Superior temporal gyrus (tissue), 1 donor: ENCODE measurements around the gene SHLD2.
A peak's percentile ranks its signal among the peaks of the same experiment; 100 is the strongest.
"Not testable (repeated sequence)": the region's sequence is repeated elsewhere in the genome, so short reads cannot be mapped to it uniquely, and the experiment has no call there.

Experiments used
- DNase-seq: peaks from one replicate; pipeline ENCODE4 v3.0.0-alpha.2; 2016; ENCODE audit errors: extremely low spot score

SHLD2 gene

GRCh38 chr10:87142230-87143108, 47.5 kb downstream of the SHLD2 start:
- DNase-seq = not testable (repeated sequence)

- not testable (repeated sequence) for DNase-seq
Observed at GRCh38 chr10:87143109-87143418, 48.1 kb downstream of the SHLD2 start.

DNA sequence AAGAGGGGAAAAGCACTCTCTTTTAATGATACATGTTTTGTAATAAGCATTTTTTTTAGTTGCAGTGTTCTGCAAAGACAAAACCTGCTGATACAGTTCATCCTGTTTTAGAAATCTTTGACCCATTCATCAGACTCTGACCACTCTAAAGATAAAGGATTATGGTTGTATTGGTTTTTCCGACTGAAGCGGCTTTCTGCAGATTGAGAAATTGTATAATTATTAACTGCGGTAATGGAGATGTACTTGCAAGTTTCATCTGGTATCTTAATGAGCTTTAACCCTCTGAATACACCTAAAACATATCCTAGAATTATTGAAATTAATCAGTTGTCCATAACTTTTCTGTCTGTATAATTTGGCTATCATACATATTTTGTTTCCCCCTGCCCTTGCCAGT, 50.6 kb downstream of the SHLD2 start:
- DNase-seq = not testable (repeated sequence)

GRCh38 chr10:87149020-87149609, 54.1 kb downstream of the SHLD2 start:
- not testable (repeated sequence) for DNase-seq

GRCh38 chr10:87151516-87151915, 56.5 kb downstream of the SHLD2 start:
- not testable (repeated sequence) for DNase-seq

GRCh38 chr10:87156841-87157240, 61.8 kb downstream of the SHLD2 start:
- DNase-seq = not testable (repeated sequence)

- DNase-seq = not testable (repeated sequence)
Observed at GRCh38 chr10:87157821-87158220, 62.8 kb downstream of the SHLD2 start.

DNA sequence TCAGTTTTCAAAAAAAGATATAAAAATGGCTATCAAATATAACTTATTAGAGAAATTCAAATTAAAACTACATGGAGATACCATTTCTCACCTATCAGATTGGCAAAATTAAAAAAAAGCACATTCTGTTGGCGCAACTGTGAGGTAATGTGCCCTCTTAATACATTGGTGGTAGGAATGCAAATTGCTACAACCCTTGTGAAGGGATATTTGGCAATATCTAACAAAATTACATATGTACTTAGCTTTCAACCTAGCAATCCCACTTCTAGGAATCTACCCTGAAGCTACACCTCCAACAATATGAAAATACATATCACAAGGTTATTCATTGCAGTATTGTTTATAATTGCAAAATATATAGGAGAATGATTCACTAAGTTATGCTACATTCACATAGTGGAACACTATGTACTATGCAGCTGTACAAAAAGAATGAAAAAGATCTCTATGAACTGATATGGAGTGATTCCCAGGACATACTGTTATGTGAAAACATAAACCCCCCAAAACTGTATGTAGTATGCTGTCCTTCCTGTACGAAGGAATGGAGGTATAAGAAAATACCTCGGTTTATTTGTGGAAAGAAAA, 67.8 kb downstream of the SHLD2 start:
- DNase-seq = not testable (repeated sequence)

DNA sequence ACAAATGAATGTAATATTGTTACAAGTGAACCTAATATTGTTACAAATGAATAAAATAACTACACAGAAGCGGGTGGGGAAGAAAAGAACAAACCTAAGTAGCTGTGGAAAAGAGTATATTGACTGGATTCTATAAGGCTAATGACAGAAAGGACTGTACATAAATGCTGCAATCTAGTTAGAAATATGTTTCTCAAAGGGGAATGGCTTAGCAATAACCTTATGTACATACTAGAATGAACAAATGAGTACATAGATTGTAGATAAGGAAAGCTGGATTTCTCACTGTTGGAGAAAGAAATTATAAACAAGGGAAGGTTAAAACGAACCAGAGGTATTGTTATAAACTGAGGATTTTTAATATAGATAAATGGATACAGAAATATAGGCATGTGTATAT, 68.4 kb downstream of the SHLD2 start:
- not testable (repeated sequence) for DNase-seq

- DNase-seq = not testable (repeated sequence)
Observed at GRCh38 chr10:87169857-87170256, 74.9 kb downstream of the SHLD2 start.

- not testable (repeated sequence) for DNase-seq
Observed at GRCh38 chr10:87170705-87171104, 75.7 kb downstream of the SHLD2 start.

DNA sequence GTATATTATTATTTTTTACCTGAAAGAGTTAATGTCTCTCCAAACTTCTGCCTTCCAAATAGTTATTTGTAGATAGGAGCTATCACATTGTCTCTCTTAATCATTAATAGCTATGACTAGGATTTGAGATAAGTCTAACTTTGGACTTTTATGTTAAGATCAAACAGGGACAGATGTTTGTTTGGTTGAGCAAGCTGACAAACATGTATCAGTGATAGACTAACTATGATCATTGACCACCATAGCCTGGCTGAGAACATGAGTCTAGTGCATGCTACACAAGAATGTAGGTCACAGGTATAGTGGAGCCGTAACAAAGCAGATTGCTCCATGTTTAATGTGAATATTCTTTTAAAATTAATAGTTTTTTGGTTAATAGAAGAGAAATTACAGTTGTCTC, 76.7 kb downstream of the SHLD2 start:
- not testable (repeated sequence) for DNase-seq

DNA sequence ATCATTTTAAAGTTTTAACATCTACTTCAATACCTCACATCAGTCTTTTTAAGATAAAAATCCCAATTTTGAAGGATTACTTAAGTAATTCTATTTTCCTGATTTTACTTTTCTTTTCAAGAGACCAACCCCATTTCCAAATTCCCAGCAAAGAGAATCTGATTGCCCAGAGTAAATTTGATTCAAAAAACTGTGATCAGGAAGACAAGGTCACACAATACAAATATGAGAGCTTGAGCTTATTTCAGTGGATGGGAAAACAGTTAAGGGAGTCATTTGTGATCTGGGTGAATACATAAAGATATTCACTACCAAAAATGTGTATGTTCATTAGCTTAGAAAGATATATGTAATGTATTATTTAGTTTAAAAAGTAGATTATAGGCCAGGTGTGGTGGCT, 77.2 kb downstream of the SHLD2 start:
- DNase-seq = not testable (repeated sequence)

GRCh38 chr10:87177587-87177986, 82.6 kb downstream of the SHLD2 start:
- DNase-seq = not testable (repeated sequence)

DNA sequence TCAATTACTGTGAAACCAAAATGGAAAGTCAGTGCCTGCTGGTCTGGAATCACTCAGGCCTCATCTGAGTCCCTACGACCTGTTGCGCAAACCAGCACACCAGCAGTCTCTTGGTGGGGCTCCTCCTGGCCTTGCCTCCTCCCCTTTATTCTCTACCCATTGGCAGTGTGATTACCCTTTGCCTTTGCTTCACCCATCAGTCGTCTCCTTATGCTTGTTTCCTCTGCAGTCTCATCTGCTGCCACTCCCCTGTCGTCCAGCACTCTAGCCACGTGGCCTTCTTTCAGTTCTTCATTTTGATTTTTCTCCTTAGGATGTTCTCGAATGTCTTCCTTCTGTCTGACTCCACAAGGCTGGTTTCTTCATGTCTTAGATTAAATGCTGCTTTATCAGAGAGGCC, 89.4 kb downstream of the SHLD2 start:
- DNase-seq = not testable (repeated sequence)

GRCh38 chr10:87186016-87186415, 91.0 kb downstream of the SHLD2 start:
- not testable (repeated sequence) for DNase-seq

GRCh38 chr10:87187573-87187972, 92.6 kb downstream of the SHLD2 start:
- DNase-seq = not testable (repeated sequence)

DNA sequence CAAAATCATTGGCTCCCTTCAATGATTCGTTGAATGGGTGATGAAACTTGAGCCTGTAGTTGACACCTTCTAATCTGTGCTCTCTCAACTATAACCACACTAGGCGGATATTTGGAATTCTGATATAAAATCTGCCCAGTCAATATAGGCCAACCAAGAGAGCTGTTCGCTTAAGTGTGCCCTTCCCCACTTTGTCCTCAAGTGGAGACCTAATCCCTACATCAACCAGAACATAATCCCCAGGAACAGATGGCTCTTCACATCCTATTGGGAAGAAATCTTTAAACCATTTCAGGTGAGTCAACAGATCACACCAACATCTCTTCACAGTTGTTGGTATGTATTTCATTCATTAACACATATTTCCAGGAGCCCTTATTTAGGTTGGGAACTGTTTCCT, 96.8 kb downstream of the SHLD2 start:
- not testable (repeated sequence) for DNase-seq

DNA sequence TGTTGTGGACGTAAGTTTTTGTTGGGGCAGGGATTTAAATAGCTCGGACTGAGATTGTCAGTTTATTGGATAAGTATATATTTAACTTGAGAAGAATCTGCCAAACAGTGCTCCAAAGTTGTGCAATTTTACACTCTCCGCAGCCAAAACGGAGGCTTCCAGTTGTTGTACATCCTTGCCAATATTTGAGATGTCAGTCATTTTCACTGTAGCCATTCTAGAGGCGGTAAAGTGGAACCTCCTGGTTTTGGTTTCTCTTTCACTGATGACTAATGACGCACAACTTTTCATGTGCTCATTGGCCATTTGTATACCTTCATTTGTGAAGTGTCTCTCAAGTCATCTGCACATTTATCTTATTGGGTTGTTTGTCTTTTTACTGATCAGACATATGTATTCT, 105.9 kb downstream of the SHLD2 start:
- peak; percentile 32 for DNase-seq

- not testable (repeated sequence) for DNase-seq
Observed at GRCh38 chr10:87204801-87205200, 109.8 kb downstream of the SHLD2 start.

DNA sequence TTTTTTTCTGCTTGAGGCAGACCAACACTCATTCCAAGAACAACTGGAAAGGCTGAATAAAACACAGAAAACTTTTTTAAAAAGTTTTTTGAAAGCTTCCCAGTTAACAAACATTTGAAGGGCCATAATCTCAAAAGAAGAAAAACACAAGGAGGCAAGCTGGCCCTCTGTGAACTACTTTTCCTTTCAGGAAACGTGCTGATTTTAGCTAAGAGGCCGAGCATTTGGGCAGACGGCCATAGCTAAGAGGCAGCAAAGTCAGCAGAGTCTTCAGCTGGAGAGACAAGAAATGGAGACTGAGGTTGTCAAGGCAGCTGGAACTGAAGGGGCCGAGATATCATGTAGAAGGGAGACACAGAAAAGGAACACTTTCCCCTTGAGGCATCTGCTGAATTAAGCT, 111.9 kb downstream of the SHLD2 start:
- not testable (repeated sequence) for DNase-seq

GRCh38 chr10:87210309-87210708, 115.3 kb downstream of the SHLD2 start:
- DNase-seq = not testable (repeated sequence)

DNA sequence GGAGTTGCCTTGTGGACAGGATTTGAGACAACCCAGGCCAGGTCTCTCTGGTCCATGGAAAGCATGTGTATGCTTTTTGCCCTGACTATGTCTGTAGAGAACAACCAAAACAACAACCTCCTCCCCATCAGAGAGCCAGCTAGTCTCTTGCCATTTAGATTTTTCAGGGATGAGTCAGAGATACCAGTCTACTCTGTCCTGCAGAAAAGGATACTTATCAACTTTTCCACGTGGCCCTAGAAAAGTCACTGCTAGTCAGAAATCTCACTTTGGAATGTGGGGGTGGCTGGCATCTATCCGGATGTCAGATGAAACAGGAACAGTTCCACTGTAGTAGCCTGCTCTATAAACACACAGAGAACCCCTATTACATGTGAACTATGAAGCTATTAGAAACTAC, 116.8 kb downstream of the SHLD2 start:
- not testable (repeated sequence) for DNase-seq
